Stimulated activated CD4-positive, alpha-beta T cell treated with anti-CD3 and anti-CD28 coated beads, Interleukin-12 subunit alpha, Interleukin-12 subunit beta, amount 100 ng/mL, for 24 hours (primary cell): ENCODE results near the gene CFAP43.

Experiments
- DNase-seq, 2 experiments: peaks; one replicate each; pipeline ENCODE4 v3.0.0-alpha.2; 2020; ENCODE audit warnings: low read depth in 2 of 2

Gene CFAP43, protein sequence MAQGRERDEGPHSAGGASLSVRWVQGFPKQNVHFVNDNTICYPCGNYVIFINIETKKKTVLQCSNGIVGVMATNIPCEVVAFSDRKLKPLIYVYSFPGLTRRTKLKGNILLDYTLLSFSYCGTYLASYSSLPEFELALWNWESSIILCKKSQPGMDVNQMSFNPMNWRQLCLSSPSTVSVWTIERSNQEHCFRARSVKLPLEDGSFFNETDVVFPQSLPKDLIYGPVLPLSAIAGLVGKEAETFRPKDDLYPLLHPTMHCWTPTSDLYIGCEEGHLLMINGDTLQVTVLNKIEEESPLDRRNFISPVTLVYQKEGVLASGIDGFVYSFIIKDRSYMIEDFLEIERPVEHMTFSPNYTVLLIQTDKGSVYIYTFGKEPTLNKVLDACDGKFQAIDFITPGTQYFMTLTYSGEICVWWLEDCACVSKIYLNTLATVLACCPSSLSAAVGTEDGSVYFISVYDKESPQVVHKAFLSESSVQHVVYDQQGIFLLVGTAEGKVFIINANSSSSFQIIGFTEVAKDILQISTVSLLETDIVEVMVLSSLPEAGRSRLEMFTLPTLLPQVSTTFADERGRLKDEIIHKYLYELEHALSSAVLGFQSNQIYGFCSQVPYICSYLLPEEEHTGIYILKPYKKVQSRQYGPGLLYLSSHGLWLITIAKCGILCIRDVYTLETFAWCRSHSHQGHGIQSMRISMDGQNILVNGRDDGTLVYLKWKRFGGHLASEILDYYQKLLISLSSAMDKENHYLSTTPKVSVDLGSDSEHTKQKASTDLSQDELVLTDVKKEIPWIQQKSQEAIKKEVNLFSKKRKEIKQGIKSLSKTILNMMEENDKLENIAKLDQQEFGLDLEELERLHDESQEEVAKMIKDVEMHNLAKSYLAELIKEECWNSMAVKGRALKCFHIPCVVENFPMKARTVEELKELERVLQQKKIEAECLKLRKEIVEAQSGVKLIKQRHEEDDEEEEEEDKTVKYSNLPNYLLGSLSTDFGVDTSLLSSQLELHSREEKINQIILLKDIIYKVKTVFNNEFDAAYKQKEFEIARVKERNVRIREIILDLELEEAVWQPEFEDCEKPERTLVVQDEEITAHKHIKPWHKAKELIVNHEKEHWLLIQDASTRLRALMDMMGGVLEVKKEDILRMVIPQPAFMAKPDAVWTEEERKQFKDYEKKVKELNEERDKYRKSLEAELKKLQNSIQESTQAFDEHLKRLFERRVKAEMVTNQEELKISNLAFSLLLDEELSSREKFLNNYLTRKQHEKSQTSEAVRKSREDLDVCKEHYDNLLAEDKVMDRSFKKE (N-terminal part only)

DNA sequence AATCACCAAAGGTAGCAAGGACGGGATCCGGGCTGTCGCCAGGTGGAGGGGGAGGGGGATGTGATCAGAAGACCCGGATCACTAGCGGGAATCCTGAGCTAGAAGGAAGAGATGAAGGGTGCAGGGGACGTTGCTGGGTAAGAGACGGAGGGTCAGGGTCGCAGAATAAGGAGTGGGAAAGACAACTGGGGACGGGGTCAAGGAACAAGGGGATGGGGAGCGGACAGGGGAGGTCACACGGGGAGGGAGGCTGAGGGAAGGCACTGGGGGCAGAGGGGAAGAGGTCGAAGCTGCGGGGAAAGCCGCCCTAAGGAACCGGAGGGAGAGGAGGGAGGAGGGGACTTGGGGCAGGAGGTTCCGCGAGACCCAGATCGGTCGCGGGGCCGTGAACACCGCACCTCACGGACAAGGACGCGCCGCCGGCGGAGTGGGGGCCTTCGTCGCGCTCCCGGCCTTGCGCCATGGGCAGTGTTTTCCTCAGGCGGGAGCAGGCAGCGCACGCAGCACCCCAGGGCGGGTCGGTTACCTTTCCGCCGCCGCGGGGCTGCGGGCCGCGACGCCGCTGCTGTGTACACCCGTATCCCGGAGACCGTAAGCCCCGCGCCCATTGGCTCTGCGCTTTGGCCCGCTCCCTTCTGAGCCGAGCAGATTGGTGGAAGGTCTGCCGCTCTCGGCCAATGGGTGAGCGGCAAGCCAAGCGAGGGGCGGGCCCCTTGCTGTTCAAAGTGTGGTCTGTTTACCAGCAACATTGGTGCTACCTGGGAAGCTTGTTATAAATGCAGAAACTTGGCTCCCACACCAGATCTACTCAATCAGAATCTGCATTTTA is at the start of gene CFAP43:
TSS of gene CFAP43 (minus strand) at position 581 of the 829 bp plus-strand sequence. CDS start at position 463, 118 bp downstream.
- DNase-seq, result peak; percentile 99 to 100

DNA sequence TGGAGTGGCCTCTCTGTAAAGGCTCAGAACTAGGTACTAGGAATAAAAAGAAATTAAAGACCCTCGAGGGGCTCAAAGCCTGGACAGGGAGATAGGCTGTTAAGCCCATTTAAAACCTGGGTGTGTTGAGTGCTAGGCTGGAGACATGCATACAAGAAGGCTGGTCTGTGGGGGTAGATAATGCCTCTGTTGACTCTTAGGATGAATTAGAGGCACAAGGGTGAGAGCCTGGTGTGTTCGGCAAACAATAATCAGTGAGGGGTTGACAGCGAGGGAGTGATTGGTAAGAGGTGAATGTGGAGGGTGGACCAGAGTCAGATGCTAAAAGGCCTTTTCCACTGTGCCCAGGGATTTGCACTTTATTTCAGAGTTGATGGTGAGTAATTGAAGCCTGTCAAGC is 49.5 kb upstream of the CFAP43 start:
- DNase-seq, result no peak

DNA sequence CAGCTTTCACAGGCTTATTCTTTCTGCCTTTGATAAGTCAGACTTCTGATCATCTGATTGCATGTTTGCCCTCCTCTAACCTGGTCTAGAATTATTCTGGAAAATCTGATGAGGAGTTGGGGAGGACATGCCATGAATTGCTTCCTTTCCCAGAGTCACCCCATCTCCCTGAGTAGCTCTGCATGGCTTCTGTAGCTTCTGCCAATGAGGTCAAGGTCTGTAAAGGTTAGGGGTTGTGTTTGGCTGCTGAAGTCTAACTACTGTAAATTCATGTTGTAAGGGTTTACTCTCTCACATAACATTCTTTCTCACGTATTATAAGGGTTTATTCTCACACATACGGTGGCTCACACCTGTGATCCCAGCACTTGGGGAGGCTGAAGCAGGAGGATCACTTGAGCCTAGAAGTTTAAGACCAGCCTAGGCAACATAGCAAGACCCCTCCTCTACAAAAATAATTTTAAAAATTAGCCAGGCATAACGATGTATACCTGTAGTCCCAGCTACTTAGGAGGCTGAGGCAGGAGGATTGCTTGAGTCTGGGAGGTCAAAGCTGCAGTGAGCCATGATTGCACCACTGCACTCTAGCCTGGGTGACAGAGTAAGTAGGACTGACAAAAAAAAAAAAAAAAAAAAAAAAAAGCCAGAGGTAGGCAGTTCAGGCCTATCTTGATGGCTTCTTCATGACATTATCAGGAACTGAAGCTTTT is 47.5 kb upstream of the CFAP43 start:
- no peak for DNase-seq

DNA sequence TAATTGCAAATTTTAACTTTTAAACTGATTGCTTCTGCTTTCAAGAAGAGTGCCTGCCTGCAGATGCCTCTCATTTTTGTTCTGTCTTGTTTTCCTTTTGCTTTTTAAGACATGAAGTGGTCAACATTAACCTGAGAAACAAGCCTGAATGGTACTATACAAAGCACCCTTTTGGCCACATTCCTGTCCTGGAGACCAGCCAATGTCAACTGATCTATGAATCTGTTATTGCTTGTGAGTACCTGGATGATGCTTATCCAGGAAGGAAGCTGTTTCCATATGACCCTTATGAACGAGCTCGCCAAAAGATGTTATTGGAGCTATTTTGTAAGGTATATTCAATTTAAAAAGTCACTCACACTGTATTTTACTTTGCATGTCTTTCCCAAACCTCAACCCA is 45.6 kb upstream of the CFAP43 start:
- no peak for DNase-seq

DNA sequence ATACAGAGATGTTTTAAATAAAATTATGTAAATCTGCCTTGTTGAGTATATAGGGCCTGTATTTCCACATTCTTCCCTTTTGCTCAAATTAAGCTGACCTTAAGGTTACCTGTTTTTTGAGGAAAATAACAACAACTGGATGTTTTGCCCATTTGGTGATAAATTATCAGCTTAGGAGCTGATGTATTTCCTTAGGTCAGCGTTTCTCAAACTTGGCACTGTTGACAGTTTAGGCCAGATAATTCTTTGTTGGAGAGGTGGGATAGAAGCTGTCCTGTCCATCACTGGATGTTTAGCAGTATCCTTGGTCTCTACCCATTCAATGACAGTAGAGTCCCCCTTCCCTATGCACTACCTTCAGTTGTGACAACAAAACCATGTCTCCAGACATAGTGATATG is 44.0 kb upstream of the CFAP43 start:
- DNase-seq, result no peak

DNA sequence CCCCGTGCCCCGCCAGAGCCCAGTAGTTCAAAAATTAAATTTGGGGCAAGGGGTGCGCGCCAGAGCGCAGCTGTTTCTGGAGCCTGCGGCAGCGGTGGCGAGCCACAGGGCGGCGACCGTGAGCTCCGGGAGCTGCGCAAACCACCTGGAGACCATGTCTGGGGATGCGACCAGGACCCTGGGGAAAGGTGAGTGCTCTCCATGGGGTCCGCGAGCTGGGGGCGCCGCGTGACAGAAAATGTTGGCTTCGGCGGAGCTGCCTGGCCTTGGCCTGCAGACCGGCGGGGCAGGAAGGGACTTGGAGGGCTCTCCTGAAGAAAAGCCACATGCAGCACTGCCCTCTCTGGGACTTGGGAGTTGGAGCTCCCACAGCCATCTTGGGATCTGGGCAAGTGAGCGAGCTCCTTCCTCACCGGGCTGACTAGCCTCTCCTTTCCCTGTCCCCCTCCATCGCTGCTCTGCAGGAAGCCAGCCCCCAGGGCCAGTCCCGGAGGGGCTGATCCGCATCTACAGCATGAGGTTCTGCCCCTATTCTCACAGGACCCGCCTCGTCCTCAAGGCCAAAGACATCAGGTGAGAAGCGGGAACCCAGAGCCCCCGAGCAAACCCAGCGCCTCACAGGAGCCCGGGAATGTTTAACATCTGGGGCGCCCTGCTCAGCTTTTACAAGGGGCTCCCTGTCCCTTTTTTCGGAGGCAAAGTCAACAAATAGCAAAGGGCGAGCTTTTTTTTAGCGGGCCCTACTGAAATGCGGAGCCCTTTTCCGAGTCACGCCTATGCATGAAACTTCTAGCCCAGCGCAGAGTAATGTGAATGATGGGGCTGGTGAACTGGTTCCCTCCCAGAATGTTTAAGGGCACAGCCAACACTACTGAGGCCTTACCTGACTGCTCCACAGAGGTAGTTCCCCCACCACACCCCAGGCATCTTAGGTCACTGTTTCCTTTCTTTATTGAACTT is 42.9 kb upstream of the CFAP43 start:
- peak in 1 of 2 experiments; percentile 45 for DNase-seq

DNA sequence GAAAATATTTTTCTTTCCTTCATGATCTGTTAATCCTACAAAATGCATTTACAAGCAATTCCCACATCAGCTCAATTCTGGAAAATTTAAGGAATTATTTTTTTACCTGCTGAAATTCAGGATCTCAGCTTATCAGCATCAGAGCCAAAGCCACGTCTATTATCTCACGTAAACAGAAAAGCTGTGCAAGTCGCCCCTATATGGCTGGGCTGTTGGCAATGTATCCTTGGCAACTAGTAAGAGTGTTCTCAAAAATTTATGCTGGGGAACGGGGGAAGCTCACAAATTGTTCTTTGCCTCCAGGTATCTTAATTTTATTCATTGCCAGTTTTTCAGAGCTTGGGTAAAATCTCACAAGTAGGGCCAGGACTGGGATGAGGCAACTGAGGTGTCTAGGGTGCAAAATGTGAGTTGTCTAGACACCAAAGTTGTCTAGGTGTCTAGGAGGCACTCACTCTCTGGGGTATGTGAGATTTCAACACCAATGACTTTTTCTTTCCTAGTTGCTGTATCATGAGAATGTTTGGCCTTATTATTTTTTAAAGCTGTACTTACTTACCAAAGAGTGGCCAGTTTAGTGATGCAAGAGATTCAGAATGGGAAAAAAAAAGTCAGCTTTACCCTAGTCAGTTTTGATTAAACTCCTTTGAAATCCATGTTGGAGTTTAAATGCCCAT is 41.9 kb upstream of the CFAP43 start:
- no peak for DNase-seq

DNA sequence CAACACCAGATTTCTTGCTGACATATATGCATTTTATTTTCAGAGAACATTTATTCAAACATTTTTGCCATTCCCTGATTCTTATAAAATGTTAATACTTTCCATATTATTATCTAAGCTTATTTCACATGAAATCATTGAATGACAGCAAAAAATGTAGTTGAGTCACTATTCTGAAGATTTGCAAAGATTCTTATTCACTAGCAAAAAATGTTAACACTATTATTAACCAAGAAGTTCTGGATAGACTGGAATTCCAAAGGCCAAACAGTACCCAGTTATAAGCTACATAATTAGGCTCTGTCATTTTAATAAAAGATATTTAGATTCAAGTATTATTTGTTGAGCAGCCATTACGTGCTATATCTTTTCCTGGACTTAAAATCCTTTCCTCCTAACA is 41.1 kb upstream of the CFAP43 start:
- DNase-seq, result no peak

DNA sequence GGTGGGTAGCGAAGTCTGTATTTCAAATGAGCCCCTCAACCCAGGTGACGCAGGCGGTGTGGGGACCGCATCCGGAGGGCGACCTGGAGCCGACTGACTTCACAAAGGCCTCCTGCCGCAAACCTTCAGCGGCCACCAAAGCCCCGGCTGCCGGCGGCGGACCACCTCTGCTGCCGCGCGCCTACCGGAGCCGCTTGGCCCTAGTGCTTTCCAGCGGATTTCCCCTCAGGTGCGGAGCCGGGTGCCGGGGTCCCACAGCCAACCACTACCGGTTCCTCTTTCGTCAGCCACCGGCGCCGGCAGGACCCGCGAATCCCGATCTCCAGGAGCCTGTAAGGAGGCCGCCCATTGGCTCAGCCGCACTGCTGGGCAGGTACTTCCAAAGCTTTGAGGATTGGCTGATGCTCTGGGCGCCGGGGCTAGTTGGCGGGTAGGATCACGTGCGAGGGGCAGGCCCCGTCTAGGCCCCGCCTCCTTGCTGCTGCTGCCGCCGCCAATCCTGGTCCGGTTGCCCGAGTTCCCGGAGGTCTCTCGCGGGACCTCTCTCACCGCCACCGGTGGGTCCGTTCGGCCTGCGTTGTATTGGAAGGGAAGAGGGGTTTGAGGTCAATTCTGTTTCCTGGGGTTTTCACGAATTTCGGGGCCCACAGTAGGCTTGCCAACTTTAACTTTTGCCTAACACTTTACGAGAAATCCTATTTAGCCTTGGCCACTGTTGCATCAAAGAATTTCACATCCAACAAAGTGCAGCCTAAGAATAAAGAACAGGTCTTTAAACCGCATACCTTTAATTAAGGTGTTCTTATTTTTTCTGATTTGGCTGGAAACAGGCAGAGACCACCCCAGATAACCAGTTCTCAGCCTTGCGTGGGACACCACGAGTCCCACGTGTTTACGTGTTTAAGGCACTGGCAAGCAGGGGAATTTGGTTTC is 36.8 kb upstream of the CFAP43 start, which contains the start of gene GSTO2:
TSS of gene GSTO2 (plus strand) at position 472 of the 933 bp plus-strand sequence. CDS start 5,732 bp downstream, outside the sequence.
- peak; percentile 97 to 98 for DNase-seq

DNA sequence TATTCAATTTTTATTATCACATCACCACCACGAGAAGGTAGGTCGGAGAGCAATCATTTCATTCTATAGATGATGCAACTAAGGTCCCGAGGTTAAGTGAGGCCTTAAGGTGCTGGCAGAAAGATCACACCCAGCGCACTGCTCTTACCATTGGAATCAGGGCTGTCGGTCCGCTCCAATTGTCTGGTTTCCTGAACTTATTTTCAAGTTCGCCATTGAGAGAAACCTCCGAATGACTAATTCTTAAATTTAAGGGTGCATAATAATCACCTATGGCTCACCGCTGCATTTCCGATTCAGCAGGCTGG is 36.2 kb upstream of the CFAP43 start:
- DNase-seq, result no peak

DNA sequence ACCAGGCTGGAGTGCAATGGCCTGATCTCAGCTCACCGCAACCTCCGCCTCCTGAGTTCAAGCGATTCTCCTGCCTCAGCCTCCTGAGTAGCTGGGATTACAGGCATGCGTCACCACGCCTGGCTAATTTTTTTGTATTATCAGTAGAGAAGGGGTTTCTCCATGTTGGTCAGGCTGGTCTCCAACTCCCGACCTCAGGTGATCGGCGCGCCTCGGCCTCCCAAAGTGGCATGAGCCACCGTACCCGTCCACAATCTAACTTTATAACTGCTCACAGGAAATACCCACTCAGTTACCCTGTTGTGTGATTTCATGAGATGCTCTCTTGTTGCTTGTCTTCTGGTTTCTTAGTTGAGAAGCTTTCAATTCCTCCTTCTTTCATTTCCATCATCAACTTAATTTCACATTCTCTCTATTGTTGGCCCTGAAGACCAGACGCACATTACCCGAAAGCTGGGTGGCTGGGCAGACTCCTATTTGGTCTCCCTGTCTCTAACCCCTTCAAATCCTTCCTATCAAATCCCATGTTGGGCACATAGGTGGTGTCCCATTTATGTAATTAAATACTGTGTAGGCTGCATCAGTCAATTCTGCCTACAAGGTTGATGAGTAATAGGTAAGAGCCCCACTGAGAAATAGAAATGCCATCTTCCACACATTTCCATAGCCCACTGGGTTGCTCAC is 35.7 kb upstream of the CFAP43 start:
- DNase-seq, result peak in 1 of 2 experiments; percentile 27

DNA sequence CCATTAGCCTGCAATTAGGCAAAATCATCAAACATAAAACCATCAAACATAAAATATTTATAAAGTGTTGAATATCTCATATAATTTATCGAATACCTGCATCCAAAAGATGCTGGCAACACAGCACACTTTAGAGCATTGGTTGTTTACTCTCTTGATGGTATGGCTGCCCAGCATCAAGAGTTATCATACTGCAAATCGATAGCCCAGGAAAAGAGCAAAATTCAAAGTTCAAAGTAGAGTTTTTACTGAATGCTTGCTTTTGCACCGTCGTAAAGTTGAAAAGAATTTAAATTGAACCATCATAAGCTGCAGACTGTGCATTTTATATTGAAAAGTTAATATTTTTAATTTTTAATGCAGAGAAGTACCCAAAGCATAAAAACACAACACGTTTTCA is 32.6 kb upstream of the CFAP43 start:
- DNase-seq, result no peak

DNA sequence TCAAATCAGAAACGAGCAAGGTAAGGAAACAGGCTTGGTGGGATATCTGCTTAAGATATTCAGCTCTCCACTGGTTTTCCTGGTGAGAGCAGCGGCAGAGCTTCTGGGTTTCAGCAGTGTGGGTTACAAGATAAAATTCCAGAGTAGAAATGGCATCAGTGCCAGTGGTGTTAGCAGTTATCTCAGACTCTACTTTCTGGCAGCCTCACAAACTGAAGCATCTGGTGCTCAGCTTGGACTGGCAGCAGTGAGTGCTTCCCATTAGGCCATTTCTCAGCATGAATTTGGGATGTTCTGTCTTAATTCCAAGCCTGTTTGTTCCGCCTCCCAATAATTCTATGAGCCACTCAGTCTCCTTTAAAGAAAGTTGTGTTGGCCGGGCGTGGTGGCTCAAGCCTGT is 29.9 kb upstream of the CFAP43 start:
- DNase-seq, result no peak

DNA sequence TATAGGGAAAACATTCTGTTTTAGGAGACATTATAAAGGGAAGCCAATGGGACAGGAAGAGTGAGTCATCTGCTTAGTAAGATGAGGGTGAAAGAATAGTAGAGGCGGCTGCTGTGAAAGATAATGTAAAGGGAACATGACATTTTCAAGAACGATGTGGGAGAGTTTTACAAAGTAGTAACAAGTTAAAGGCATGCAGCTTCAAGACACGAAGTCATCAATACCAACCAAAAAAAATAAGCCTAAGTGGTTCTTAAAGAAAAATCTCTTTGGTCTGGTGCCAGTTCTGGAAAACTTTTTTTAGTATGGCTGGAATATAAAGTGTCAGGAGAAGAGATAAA is 28.6 kb upstream of the CFAP43 start:
- no peak for DNase-seq

DNA sequence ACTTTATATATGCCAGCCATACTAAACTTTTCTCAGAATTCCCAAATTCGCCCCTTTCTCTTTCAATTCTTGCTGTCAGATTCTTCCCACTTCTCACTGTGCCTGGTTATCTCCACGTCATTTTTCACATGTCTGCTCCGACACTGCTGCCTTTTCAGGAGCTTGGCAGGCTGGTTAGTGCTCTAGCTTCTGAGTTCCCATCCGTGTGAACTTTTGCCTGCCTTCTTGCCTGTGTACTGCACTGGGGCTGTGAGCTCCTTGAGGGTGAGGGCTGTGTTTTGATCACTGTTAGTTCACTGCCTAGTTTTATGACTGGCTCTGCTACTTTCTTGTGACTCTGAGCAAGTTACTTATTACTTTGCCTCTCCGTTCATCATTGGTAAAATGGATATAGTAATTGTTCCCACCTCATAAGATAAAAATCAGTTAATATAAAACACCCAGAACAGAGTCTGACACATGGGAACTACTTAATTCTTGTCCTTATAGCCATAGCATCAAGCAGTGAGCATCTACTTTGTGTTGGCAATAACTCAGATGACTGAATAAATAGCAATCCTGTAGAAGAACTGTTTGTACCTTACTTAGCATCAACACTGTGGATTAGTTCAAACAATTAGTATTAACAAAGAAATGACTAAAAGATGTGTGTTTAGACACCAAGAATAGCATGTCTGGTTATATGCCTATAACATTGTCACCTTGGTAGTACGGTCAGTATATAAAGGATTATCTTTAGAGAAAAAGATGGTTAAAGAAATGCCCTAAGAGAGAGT is 28.0 kb upstream of the CFAP43 start:
- DNase-seq, result no peak

DNA sequence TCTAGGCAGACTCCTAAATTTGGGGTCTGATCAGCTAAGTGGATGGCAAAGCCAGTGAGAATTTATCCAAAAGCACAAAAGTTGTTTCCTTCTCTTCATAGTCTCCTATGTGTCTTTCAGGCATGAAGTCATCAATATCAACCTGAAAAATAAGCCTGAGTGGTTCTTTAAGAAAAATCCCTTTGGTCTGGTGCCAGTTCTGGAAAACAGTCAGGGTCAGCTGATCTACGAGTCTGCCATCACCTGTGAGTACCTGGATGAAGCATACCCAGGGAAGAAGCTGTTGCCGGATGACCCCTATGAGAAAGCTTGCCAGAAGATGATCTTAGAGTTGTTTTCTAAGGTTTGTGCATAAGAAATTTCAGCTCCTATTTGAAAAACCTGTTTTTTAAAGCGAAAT is 27.3 kb upstream of the CFAP43 start:
- no peak for DNase-seq
